Smooth muscle cell (in vitro differentiated cells): ENCODE measurements around the gene IQGAP3. TPM values are rescaled to one million over a fixed set of nuclear protein-coding genes. Genes with fewer than 3 reads are reported as not detected.
"Not testable (repeated sequence)": the region's sequence is repeated elsewhere in the genome, so short reads cannot be mapped to it uniquely, and the experiment has no call there.

Source experiments
- DNase-seq: peaks from one replicate; lab custom pipeline; 2025; ENCODE audit not compliant: unreplicated experiment; lab: John Stamatoyannopoulos, UW
- H2AFZ ChIP-seq: fragments of 200-600 bp; sonication (generic); 2 replicates; pipeline ENCODE4 v1.6.0; 2016; ENCODE audit warnings: antibody characterized with exemption, low read depth, mild to moderate bottlenecking
- H3F3A ChIP-seq: fragments of 200-600 bp; sonication (generic); 2 replicates; pipeline ENCODE4 v1.6.0; 2017; ENCODE audit warnings: antibody characterized with exemption, low read depth
- H3K27ac ChIP-seq: fragments of 200-600 bp; sonication (generic); 2 replicates; pipeline ENCODE4 v1.5.1; 2016; ENCODE audit warnings: low read depth, mild to moderate bottlenecking
- H3K27me3 ChIP-seq: fragments of 200-600 bp; sonication (generic); 2 replicates; pipeline ENCODE4 v1.6.1; 2016; ENCODE audit warnings: low read depth, mild to moderate bottlenecking
- H3K36me3 ChIP-seq: fragments of 200-600 bp; sonication (generic); 2 replicates; pipeline ENCODE4 v1.5.1; 2016; ENCODE audit warnings: low read depth
- H3K4me1 ChIP-seq: fragments of 200-600 bp; sonication (generic); 2 replicates; pipeline ENCODE4 v1.5.1; 2016; ENCODE audit warnings: low read depth
- H3K4me2 ChIP-seq: fragments of 200-600 bp; sonication (generic); 2 replicates; pipeline ENCODE4 v1.6.0; 2016; ENCODE audit warnings: mild to moderate bottlenecking
- H3K4me3 ChIP-seq: fragments of 200-600 bp; sonication (generic); 2 replicates; pipeline ENCODE4 v1.5.1; 2016; ENCODE audit warnings: mild to moderate bottlenecking
- H3K79me2 ChIP-seq: fragments of 200-600 bp; sonication (generic); 2 replicates; pipeline ENCODE4 v1.6.0; 2016; ENCODE audit warnings: low read depth, mild to moderate bottlenecking
- H3K9ac ChIP-seq: fragments of 200-600 bp; sonication (generic); 2 replicates; pipeline ENCODE4 v1.6.0; 2016; ENCODE audit warnings: low read depth
- H3K9me3 ChIP-seq: fragments of 200-600 bp; sonication (generic); replicated peaks from 2 replicates; pipeline ENCODE4 v1.5.1; 2016; ENCODE audit warnings: low read depth
- H4K20me1 ChIP-seq: fragments of 200-600 bp; sonication (generic); 2 replicates; pipeline ENCODE4 v1.6.0; 2016; ENCODE audit warnings: low read depth
- WGBS: methylation state at CpG from one replicate; pipeline ENCODE4 v1.1.7; 2016; ENCODE audit warnings: low lambda C conversion rate; 5-methylcytosine and 5-hydroxymethylcytosine counted together
- polyA plus RNA-seq: library from polyadenylated mRNA; unstranded; fragments of >200 nt; fragmentation: Nextera tagmentation; extraction: Ambion mirVana; gene quantifications from 2 replicates; pipeline ENCODE4 v1.2.1, GENCODE V29; 2016
- total RNA-seq: library from RNA; depleted of rRNA; stranded (reverse); fragments of >200 nt; gene quantifications from 2 replicates; pipeline ENCODE4 v1.2.3, GENCODE V29; 2014
- TF ChIP-seq, protein P1 (sequence below): fragments of 200-600 bp; sonication (generic); IDR thresholded peaks from 2 replicates; pipeline ENCODE4 v1.5.1; 2017; ENCODE audit warnings: borderline replicate concordance, mild to moderate bottlenecking, antibody characterized with exemption; ENCODE audit not compliant: insufficient read depth, poor library complexity, severe bottlenecking

Gene IQGAP3
- total and polyA plus RNA-seq, 2 experiments from 2014 or later, result 2.6 to 2.9 TPM

- Histone ChIP-seq H3K9ac (no peak overlapping the region), H3K27me3 (no peaks in the 10 kb centered on the region), H4K20me1 (no peaks in the 10 kb centered on the region), H2AFZ (peak overlapping the region; percentile 100), H3K79me2 (no peaks in the 10 kb centered on the region), H3K4me3 (peak overlapping the region; percentile 91), H3K9me3 (no peaks in the 10 kb centered on the region), H3K4me1 (peaks cover 11% of the 10 kb centered on the region), H3K27ac (peak overlapping the region; percentile 32), H3K4me2 (peak overlapping the region; percentile 95), H3K36me3 (no peaks in the 10 kb centered on the region), H3F3A (peaks cover 4% of the 10 kb centered on the region)
- WGBS, result 86% methylated on average over 10 of the region's 10 CpGs
- TF ChIP-seq, protein P1, sequence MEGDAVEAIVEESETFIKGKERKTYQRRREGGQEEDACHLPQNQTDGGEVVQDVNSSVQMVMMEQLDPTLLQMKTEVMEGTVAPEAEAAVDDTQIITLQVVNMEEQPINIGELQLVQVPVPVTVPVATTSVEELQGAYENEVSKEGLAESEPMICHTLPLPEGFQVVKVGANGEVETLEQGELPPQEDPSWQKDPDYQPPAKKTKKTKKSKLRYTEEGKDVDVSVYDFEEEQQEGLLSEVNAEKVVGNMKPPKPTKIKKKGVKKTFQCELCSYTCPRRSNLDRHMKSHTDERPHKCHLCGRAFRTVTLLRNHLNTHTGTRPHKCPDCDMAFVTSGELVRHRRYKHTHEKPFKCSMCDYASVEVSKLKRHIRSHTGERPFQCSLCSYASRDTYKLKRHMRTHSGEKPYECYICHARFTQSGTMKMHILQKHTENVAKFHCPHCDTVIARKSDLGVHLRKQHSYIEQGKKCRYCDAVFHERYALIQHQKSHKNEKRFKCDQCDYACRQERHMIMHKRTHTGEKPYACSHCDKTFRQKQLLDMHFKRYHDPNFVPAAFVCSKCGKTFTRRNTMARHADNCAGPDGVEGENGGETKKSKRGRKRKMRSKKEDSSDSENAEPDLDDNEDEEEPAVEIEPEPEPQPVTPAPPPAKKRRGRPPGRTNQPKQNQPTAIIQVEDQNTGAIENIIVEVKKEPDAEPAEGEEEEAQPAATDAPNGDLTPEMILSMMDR, result no peak
- DNase-seq, result no peak
Measured at GRCh38 chr1:156590326-156591180, 18.2 kb upstream of the IQGAP3 start.

DNA sequence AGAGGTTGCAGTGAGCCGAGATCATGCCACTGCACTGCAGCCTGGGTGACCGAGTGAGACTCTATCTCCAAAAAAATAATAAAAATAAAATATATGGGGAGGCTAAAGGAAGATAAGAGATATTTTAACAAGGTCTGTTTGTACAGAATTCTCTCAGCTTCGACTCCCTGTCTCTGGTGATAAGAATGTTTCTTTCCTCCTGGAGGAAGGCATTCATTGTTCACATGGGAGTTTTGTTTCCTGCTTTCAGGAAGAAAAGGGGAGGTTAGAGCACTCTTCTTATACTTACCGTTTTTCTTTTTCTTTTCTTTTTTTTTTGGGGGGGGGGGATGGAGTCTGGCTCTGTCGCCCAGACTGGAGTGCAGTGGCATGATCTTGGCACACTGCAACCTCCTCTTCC, 17.2 kb upstream of the IQGAP3 start:
- Histone ChIP-seq H3K27me3 (no peaks in the 10 kb centered on the region), H3K9ac (no peak overlapping the region), H3K79me2 (no peaks in the 10 kb centered on the region), H3K27ac (no peak overlapping the region), H3K4me2 (no peak overlapping the region), H3K4me3 (no peak overlapping the region), H3K36me3 (no peaks in the 10 kb centered on the region), H2AFZ (no peak overlapping the region), H3K9me3 (no peaks in the 10 kb centered on the region), H3K4me1 (peaks cover 11% of the 10 kb centered on the region), H3F3A (peaks cover 4% of the 10 kb centered on the region), H4K20me1 (no peaks in the 10 kb centered on the region)
- TF ChIP-seq, protein P1, result no peak
- 85% methylated on average over 4 of the region's 5 CpGs for WGBS
- no peak for DNase-seq

- H3K9ac ChIP-seq, H2AFZ ChIP-seq, H3K27ac ChIP-seq, H3F3A ChIP-seq, H3K9me3 ChIP-seq, H3K4me2 ChIP-seq, H3K27me3 ChIP-seq, DNase-seq, H3K4me3 ChIP-seq, H3K79me2 ChIP-seq, H4K20me1 ChIP-seq, H3K36me3 ChIP-seq: not testable (repeated sequence)
- WGBS, result 72% methylated on average over 8 of the region's 8 CpGs
- peaks cover 11% of the 10 kb centered on the region for H3K4me1 ChIP-seq
Measured at GRCh38 chr1:156587927-156588326, 15.6 kb upstream of the IQGAP3 start.

- H4K20me1 ChIP-seq, result no peaks in the 10 kb centered on the region
- no peak overlapping the region for H3K4me2 ChIP-seq
- H3K36me3 ChIP-seq, result no peaks in the 10 kb centered on the region
- no peak overlapping the region for H3K9ac ChIP-seq
- no peaks in the 10 kb centered on the region for H3K27me3 ChIP-seq
- H2AFZ ChIP-seq, result no peak overlapping the region
- H3K4me1 ChIP-seq, result peaks cover 6% of the 10 kb centered on the region
- no peak overlapping the region for H3K27ac ChIP-seq
- H3K4me3 ChIP-seq, result no peak overlapping the region
- DNase-seq, result no peak
- TF ChIP-seq, protein P1, result no peak
- H3K9me3 ChIP-seq, result no peaks in the 10 kb centered on the region
- WGBS, result 92% methylated on average over 3 of the region's 3 CpGs
- no peaks in the 10 kb centered on the region for H3K79me2 ChIP-seq
- H3F3A ChIP-seq, result no peaks in the 10 kb centered on the region
Measured at GRCh38 chr1:156586892-156587477, 14.6 kb upstream of the IQGAP3 start.
